Measurements from ENCODE around the gene ZRANB3.

DNA sequence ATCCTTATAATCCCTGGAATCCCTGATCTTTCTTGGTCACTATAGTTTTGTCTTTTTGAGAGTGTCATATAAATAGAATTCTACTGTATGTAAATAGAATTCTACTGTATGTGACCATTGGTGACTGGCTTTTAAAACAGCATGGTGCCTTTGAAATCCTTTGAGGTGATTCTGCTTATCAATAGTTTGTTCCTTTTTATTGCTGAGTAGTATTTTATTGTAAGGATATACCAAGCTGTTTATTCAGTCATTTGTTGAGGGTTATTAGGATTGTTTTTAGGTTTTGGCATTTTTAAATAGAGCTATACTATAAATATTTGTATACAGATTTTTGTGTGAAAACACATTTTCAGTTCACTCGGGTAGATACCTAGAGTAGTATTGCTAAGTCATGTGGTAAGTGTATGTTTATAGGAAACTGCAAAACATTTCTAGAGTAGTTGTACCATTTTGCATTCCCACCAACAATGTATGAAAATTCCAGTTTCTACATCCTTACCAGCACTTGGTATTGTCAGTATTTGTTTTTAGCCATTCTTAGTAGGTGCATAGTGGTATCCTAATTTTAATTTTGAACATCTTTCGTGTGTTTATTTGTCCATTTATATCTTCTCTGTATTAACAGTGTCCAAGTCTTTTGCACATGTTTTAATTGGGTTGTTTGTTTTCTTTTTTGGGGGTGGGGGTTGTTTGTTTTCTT is 433.3 kb downstream of the ZRANB3 start:
- no peak for TF ChIP-seq POLR2AphosphoS5 (IDR thresholded peaks at IDR 0.05; ENCODE audit: low read depth, low read length)
- TF ChIP-seq TAF1 (IDR thresholded peaks at IDR 0.05; ENCODE audit: borderline replicate concordance, insufficient read depth, low read length) = no peak
- no peak for TF ChIP-seq SIN3A (IDR thresholded peaks at IDR 0.05; ENCODE audit: borderline replicate concordance, insufficient read depth, low read length)
- TF ChIP-seq, protein P1, sequence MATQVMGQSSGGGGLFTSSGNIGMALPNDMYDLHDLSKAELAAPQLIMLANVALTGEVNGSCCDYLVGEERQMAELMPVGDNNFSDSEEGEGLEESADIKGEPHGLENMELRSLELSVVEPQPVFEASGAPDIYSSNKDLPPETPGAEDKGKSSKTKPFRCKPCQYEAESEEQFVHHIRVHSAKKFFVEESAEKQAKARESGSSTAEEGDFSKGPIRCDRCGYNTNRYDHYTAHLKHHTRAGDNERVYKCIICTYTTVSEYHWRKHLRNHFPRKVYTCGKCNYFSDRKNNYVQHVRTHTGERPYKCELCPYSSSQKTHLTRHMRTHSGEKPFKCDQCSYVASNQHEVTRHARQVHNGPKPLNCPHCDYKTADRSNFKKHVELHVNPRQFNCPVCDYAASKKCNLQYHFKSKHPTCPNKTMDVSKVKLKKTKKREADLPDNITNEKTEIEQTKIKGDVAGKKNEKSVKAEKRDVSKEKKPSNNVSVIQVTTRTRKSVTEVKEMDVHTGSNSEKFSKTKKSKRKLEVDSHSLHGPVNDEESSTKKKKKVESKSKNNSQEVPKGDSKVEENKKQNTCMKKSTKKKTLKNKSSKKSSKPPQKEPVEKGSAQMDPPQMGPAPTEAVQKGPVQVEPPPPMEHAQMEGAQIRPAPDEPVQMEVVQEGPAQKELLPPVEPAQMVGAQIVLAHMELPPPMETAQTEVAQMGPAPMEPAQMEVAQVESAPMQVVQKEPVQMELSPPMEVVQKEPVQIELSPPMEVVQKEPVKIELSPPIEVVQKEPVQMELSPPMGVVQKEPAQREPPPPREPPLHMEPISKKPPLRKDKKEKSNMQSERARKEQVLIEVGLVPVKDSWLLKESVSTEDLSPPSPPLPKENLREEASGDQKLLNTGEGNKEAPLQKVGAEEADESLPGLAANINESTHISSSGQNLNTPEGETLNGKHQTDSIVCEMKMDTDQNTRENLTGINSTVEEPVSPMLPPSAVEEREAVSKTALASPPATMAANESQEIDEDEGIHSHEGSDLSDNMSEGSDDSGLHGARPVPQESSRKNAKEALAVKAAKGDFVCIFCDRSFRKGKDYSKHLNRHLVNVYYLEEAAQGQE (IDR thresholded peaks at IDR 0.05; ENCODE audit: insufficient read depth in 1 of 2, low read depth in 2 of 2, low read length in 2 of 2) = no peak
- no peak for TF ChIP-seq FOXP2 (optimal IDR thresholded peaks at IDR 0.05; ENCODE audit: borderline replicate concordance, extremely low read depth, extremely low read length, insufficient read depth)

Measured in PFSK-1 (cell line).